Activated CD8-positive, alpha-beta memory T cell treated with anti-CD3 and anti-CD28 coated beads, Interleukin-2, amount 50 U/mL, for 24 hours (primary cell): ENCODE results near the gene TFEC.
"Not testable (repeated sequence)": the region's sequence is repeated elsewhere in the genome, so short reads cannot be mapped to it uniquely, and the experiment has no call there.

Experiments
- DNase-seq: peaks from one replicate; pipeline ENCODE4 v3.0.0-alpha.2; 2020; ENCODE audit errors: extremely low read depth

Gene TFEC

GRCh38 chr7:115988401-115988800 is 42.2 kb downstream of the TFEC start:
- DNase-seq, result no peak

GRCh38 chr7:115987486-115987885 is 43.1 kb downstream of the TFEC start:
- no peak for DNase-seq

- DNase-seq, result no peak
These were observed 46.5 kb downstream of the TFEC start for GRCh38 chr7:115984105-115984504.

- DNase-seq, result no peak
These were observed 50.4 kb downstream of the TFEC start for GRCh38 chr7:115980159-115980558.

- no peak for DNase-seq
These were observed 53.9 kb downstream of the TFEC start for GRCh38 chr7:115976651-115977050.

- DNase-seq, result no peak
These were observed 54.8 kb downstream of the TFEC start for GRCh38 chr7:115975766-115976165.

- DNase-seq, result no peak
These were observed 57.2 kb downstream of the TFEC start for GRCh38 chr7:115973406-115973805.

- DNase-seq, result no peak
These were observed 59.1 kb downstream of the TFEC start for GRCh38 chr7:115971506-115971905.

GRCh38 chr7:115968596-115968995 is 62.0 kb downstream of the TFEC start:
- DNase-seq, result no peak

GRCh38 chr7:115968171-115968570 is 62.4 kb downstream of the TFEC start:
- DNase-seq, result no peak

- DNase-seq, result no peak
These were observed 64.6 kb downstream of the TFEC start for GRCh38 chr7:115965796-115966475.

GRCh38 chr7:115965236-115965635 is 65.3 kb downstream of the TFEC start:
- no peak for DNase-seq

GRCh38 chr7:115964799-115965198 is 65.8 kb downstream of the TFEC start:
- no peak for DNase-seq

- no peak for DNase-seq
These were observed 68.2 kb downstream of the TFEC start for GRCh38 chr7:115962340-115962739.

- DNase-seq, result no peak
These were observed 76.8 kb downstream of the TFEC start for GRCh38 chr7:115953592-115954255.

GRCh38 chr7:115952832-115953231 is 77.7 kb downstream of the TFEC start:
- DNase-seq, result no peak

GRCh38 chr7:115951547-115951946 is 79.0 kb downstream of the TFEC start:
- no peak for DNase-seq

GRCh38 chr7:115941703-115942268 is 88.8 kb downstream of the TFEC start:
- no peak for DNase-seq

GRCh38 chr7:115940460-115941060 is 90.0 kb downstream of the TFEC start:
- DNase-seq, result no peak

- no peak for DNase-seq
These were observed 92.6 kb downstream of the TFEC start for GRCh38 chr7:115937960-115938359.

- DNase-seq, result no peak
These were observed 97.1 kb downstream of the TFEC start for GRCh38 chr7:115933471-115933870.

GRCh38 chr7:115932880-115933279 is 97.7 kb downstream of the TFEC start:
- no peak for DNase-seq

GRCh38 chr7:115930184-115930583 is 100.4 kb downstream of the TFEC start:
- not testable (repeated sequence) for DNase-seq
